SK-N-SH (cell line): Measurements from ENCODE around the gene AKAP6. TPM values are rescaled to one million over a fixed set of nuclear protein-coding genes. Genes with fewer than 3 reads are reported as not detected.

ENCODE experiments used
- CTCF ChIA-PET: fragments of 300-600, 350-600 bp; formaldehyde crosslinking; extraction: SDS; loops from one replicate; lab custom pipeline; 2021; lab: Yijun Ruan, JAX
- POLR2A ChIA-PET: fragments of 350-600 bp; sonication (Branson Sonifier 250); formaldehyde crosslinking; extraction: SDS; loops from one replicate; lab custom pipeline; 2020; ENCODE audit warnings: antibody characterized with exemption, inconsistent platforms; lab: Yijun Ruan, JAX
- DNase-seq: peaks from one replicate; pipeline ENCODE4 v3.0.0; 2012
- H2AFZ ChIP-seq: fragments of 200-600 bp; sonication (generic); 2 replicates; pipeline ENCODE4 v1.8.1; 2016; ENCODE audit warnings: antibody characterized with exemption, mild to moderate bottlenecking, low read depth
- H3F3A ChIP-seq: fragments of 200-600 bp; sonication (generic); replicated peaks from 2 replicates; pipeline ENCODE3; 2016; ENCODE audit warnings: antibody characterized with exemption, mild to moderate bottlenecking; ENCODE audit not compliant: insufficient read depth
- H3K27ac ChIP-seq, 2 experiments: fragments of 200-500 bp in 1 of 2; fragments of 200-600 bp in 1 of 2; sonication (Bioruptor generic) in 1 of 2; sonication (generic), shearing (Covaris generic) in 1 of 2; 2 replicates each; pipeline versions ENCODE4 v1.5.1 to v1.6.1; 2014 to 2016; ENCODE audit warnings: low read depth in 2 of 2, inconsistent platforms in 1 of 2, low read length in 1 of 2, mild to moderate bottlenecking in 1 of 2, mixed read lengths in 1 of 2
- H3K27me3 ChIP-seq: fragments of 200-600 bp; sonication (generic), shearing (Covaris generic); 2 replicates; pipeline ENCODE4 v1.6.1; 2016; ENCODE audit warnings: mixed run types; ENCODE audit not compliant: insufficient read depth
- H3K36me3 ChIP-seq, 2 experiments: fragments of 200-500 bp in 1 of 2; fragments of 200-600 bp in 1 of 2; sonication (Bioruptor generic) in 1 of 2; sonication (generic) in 1 of 2; replicated peaks in 1 of 2; 2 replicates each; pipeline versions ENCODE3 to v1.5.1; 2014 to 2016; ENCODE audit warnings: low read length in 1 of 2, mild to moderate bottlenecking in 1 of 2; ENCODE audit not compliant: insufficient read depth in 2 of 2, control insufficient read depth in 1 of 2
- H3K4me1 ChIP-seq, 2 experiments: fragments of 200-500 bp in 1 of 2; fragments of 200-600 bp in 1 of 2; sonication (Bioruptor generic) in 1 of 2; sonication (generic), shearing (Covaris generic) in 1 of 2; 2 replicates each; pipeline versions ENCODE4 v1.5.1 to v1.6.1; 2014 to 2016; ENCODE audit warnings: low read depth in 1 of 2, low read length in 1 of 2, mixed run types in 1 of 2; ENCODE audit not compliant: insufficient read depth in 2 of 2, control insufficient read depth in 1 of 2
- H3K4me2 ChIP-seq: fragments of 200-600 bp; sonication (generic), shearing (Covaris generic); 2 replicates; pipeline ENCODE4 v1.6.1; 2017; ENCODE audit warnings: mixed run types
- H3K4me3 ChIP-seq, 2 experiments: fragments of 200-500 bp in 1 of 2; fragments of 200-600 bp in 1 of 2; sonication (Bioruptor generic) in 1 of 2; sonication (generic), shearing (Covaris generic) in 1 of 2; 2 replicates each; pipeline versions ENCODE4 v1.5.1 to v1.8.1; 2014 to 2016; ENCODE audit warnings: low read depth in 2 of 2, inconsistent platforms in 1 of 2, low read length in 1 of 2, mild to moderate bottlenecking in 1 of 2, mixed read lengths in 1 of 2, moderate library complexity in 1 of 2
- H3K79me2 ChIP-seq: fragments of 200-600 bp; sonication (generic); 2 replicates; pipeline ENCODE4 v1.8.1; 2017; ENCODE audit warnings: mild to moderate bottlenecking; ENCODE audit not compliant: insufficient read depth
- H3K9ac ChIP-seq: fragments of 200-600 bp; sonication (generic); 2 replicates; pipeline ENCODE4 v1.6.1; 2017; ENCODE audit warnings: mixed run types
- H3K9me2 ChIP-seq: fragments of 200-600 bp; sonication (generic); 2 replicates; pipeline ENCODE4 v1.6.1; 2017; ENCODE audit warnings: mixed run types
- H3K9me3 ChIP-seq: fragments of 200-600 bp; sonication (generic); 2 replicates; pipeline ENCODE4 v1.6.1; 2017; ENCODE audit warnings: mixed run types, mild to moderate bottlenecking, moderate library complexity
- H4K20me1 ChIP-seq: fragments of 200-600 bp; sonication (generic); 2 replicates; pipeline ENCODE4 v1.6.1; 2017; ENCODE audit warnings: mild to moderate bottlenecking, mixed run types; ENCODE audit not compliant: insufficient read depth
- ELF1 ChIP-seq: IDR thresholded peaks from 2 replicates; pipeline ENCODE4 v1.4.0; 2012
- EP300 ChIP-seq, 2 experiments: IDR thresholded peaks; 2 replicates each; pipeline versions ENCODE4 v1.4.0 to v1.6.1; 2012; ENCODE audit warnings: borderline replicate concordance in 1 of 2, low read depth in 1 of 2, low read length in 1 of 2
- EZH2phosphoT487 ChIP-seq: fragments of 200-600 bp; sonication (generic); IDR thresholded peaks from 2 replicates; pipeline ENCODE4 v1.6.1; 2017; ENCODE audit warnings: low read depth, mixed run types, mild to moderate bottlenecking, antibody characterized with exemption, moderate library complexity, borderline replicate concordance
- FOSL2 ChIP-seq: IDR thresholded peaks from 2 replicates; pipeline ENCODE4 v1.4.0; 2012; ENCODE audit warnings: low read depth, mild to moderate bottlenecking, moderate library complexity, borderline replicate concordance
- FOXJ3 ChIP-seq: sonication (generic); formaldehyde crosslinking; IDR thresholded peaks from 2 replicates; pipeline ENCODE4 v1.5.1; 2020; ENCODE audit warnings: mild to moderate bottlenecking, missing genetic modification reagents
- FOXM1 ChIP-seq: IDR thresholded peaks from 2 replicates; pipeline ENCODE4 v1.4.0; 2012; ENCODE audit warnings: low read depth, mild to moderate bottlenecking
- GATA2 ChIP-seq: sonication (generic); formaldehyde crosslinking; IDR thresholded peaks from 2 replicates; pipeline ENCODE4 v1.5.0; 2020; ENCODE audit warnings: mild to moderate bottlenecking, missing genetic modification reagents
- MEF2A ChIP-seq: IDR thresholded peaks from 2 replicates; pipeline ENCODE4 v1.4.0; 2012; ENCODE audit warnings: low read depth, borderline replicate concordance
- MXI1 ChIP-seq: IDR thresholded peaks from 2 replicates; pipeline ENCODE4 v1.6.1; 2012; ENCODE audit warnings: mild to moderate bottlenecking, low read depth, low read length, improper control_type of control experiment
- NFIC ChIP-seq: IDR thresholded peaks from 2 replicates; pipeline ENCODE4 v1.4.0; 2012; ENCODE audit warnings: borderline replicate concordance
- NRF1 ChIP-seq: IDR thresholded peaks from 2 replicates; pipeline ENCODE4 v1.6.1; 2012; ENCODE audit warnings: low read depth, mild to moderate bottlenecking, low read length
- POLR2AphosphoS5 ChIP-seq: IDR thresholded peaks from 2 replicates; pipeline ENCODE4 v1.6.1; 2012; ENCODE audit warnings: low read depth, low read length
- RCOR1 ChIP-seq: fragments of 150-350 bp; IDR thresholded peaks from 2 replicates; pipeline ENCODE4 v1.6.1; 2017; ENCODE audit warnings: antibody characterized with exemption, low read length
- RXRA ChIP-seq: IDR thresholded peaks from 2 replicates; pipeline ENCODE4 v1.4.0; 2012; ENCODE audit warnings: low read depth, mild to moderate bottlenecking, borderline replicate concordance
- SIN3A ChIP-seq: IDR thresholded peaks from 2 replicates; pipeline ENCODE4 v1.6.1; 2012; ENCODE audit warnings: low read depth, mild to moderate bottlenecking, low read length, moderate library complexity, borderline replicate concordance
- TAF1 ChIP-seq: IDR thresholded peaks from 2 replicates; pipeline ENCODE4 v1.6.1; 2012; ENCODE audit warnings: low read depth, mild to moderate bottlenecking, low read length, moderate library complexity, borderline replicate concordance
- YY1 ChIP-seq: IDR thresholded peaks from 2 replicates; pipeline ENCODE4 v1.4.0; 2012; ENCODE audit warnings: low read depth, mild to moderate bottlenecking
- WGBS: methylation state at CpG from one replicate; pipeline ENCODE4 v1.1.6; 2017; ENCODE audit warnings: low lambda C conversion rate; 5-methylcytosine and 5-hydroxymethylcytosine counted together
- polyA plus RNA-seq, 3 experiments: library from polyadenylated mRNA; depleted of rRNA; stranded (reverse); fragments of >200 nt; gene quantifications; 2 replicates each; pipeline ENCODE4 v1.2.3, GENCODE V29; 2012
- TF ChIP-seq, protein P1 (sequence below): fragments of 150-350 bp; IDR thresholded peaks from 2 replicates; pipeline ENCODE4 v1.6.1; 2017; ENCODE audit warnings: antibody characterized with exemption, low read length, low read depth, borderline replicate concordance
- TF ChIP-seq, protein P2 (sequence below): fragments of 200-600 bp; sonication (generic); IDR thresholded peaks from 2 replicates; pipeline ENCODE4 v1.6.1; 2017; ENCODE audit warnings: antibody characterized with exemption, mild to moderate bottlenecking, moderate library complexity
- TF ChIP-seq, protein P3 (sequence below): IDR thresholded peaks from 2 replicates; pipeline ENCODE4; 2012
- TF ChIP-seq, protein P4 (sequence below): IDR thresholded peaks from 2 replicates; pipeline ENCODE4 v1.4.0; 2012; ENCODE audit warnings: low read depth, borderline replicate concordance
- TF ChIP-seq, protein P5 (sequence below): fragments of 150-350 bp; IDR thresholded peaks from 2 replicates; pipeline ENCODE4 v1.6.1; 2016; ENCODE audit warnings: mild to moderate bottlenecking, low read depth, low read length

Gene AKAP6
- polyA plus RNA-seq, 1 of the 3 experiments (the other 2 are of a cell fraction) = 1.7 TPM

DNA sequence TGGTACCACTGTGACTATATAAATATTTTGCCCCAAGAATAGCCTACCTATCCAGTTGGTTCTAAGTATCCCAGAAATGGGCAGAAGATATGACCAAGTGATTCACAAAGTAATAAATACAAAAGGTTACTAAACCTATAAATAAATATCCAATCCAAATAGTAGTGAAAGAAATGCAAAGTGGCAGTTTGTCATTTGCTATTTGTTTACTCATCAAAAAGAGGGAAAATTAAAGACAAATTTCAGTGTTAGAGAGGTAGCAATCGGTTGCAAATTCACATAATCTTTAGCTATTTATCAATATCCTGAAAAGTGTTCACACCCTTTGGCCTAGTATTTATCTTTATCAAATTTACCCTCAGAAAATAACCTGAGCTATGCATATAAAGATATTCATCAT is 473.2 kb downstream of the AKAP6 start:
- Histone ChIP-seq H3K4me2 (no peak overlapping the region), H3K9me2 (no peaks in the 10 kb centered on the region), H2AFZ (no peak overlapping the region), H3K27me3 (no peaks in the 10 kb centered on the region), H4K20me1 (no peaks in the 10 kb centered on the region), H3K9ac (no peak overlapping the region), H3K36me3 (peaks cover 0 to 9% of the 10 kb centered on the region in 2 experiments), H3K27ac (no peak overlapping the region), H3K9me3 (peaks cover 19% of the 10 kb centered on the region; the same call in 1 of the 2 replicates)
- CTCF ChIA-PET = no interaction called here
- no peak for DNase-seq
- TF ChIP-seq FOSL2 (no peak), MXI1 (no peak), EZH2phosphoT487 (no peak), GATA2 (CRISPR knock-in tag) (no peak), RCOR1 (no peak), SIN3A (no peak), ELF1 (no peak), NRF1 (no peak), FOXJ3 (no peak), NFIC (no peak), RXRA (no peak), POLR2AphosphoS5 (no peak)
- TF ChIP-seq, protein P1, sequence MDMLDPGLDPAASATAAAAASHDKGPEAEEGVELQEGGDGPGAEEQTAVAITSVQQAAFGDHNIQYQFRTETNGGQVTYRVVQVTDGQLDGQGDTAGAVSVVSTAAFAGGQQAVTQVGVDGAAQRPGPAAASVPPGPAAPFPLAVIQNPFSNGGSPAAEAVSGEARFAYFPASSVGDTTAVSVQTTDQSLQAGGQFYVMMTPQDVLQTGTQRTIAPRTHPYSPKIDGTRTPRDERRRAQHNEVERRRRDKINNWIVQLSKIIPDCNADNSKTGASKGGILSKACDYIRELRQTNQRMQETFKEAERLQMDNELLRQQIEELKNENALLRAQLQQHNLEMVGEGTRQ = no peak
- TF ChIP-seq, protein P2, sequence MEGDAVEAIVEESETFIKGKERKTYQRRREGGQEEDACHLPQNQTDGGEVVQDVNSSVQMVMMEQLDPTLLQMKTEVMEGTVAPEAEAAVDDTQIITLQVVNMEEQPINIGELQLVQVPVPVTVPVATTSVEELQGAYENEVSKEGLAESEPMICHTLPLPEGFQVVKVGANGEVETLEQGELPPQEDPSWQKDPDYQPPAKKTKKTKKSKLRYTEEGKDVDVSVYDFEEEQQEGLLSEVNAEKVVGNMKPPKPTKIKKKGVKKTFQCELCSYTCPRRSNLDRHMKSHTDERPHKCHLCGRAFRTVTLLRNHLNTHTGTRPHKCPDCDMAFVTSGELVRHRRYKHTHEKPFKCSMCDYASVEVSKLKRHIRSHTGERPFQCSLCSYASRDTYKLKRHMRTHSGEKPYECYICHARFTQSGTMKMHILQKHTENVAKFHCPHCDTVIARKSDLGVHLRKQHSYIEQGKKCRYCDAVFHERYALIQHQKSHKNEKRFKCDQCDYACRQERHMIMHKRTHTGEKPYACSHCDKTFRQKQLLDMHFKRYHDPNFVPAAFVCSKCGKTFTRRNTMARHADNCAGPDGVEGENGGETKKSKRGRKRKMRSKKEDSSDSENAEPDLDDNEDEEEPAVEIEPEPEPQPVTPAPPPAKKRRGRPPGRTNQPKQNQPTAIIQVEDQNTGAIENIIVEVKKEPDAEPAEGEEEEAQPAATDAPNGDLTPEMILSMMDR = no peak
- TF ChIP-seq, protein P3, sequence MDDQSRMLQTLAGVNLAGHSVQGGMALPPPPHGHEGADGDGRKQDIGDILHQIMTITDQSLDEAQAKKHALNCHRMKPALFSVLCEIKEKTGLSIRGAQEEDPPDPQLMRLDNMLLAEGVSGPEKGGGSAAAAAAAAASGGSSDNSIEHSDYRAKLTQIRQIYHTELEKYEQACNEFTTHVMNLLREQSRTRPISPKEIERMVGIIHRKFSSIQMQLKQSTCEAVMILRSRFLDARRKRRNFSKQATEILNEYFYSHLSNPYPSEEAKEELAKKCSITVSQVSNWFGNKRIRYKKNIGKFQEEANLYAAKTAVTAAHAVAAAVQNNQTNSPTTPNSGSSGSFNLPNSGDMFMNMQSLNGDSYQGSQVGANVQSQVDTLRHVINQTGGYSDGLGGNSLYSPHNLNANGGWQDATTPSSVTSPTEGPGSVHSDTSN = no peak
- TF ChIP-seq, all 33 proteins: peak for 0
- H3K4me3 ChIP-seq = no peak overlapping the region
- POLR2A ChIA-PET = no interaction called here
- WGBS = 63% methylated on average over 1 of the region's 1 CpG
- no peaks in the 10 kb centered on the region for H3K4me1 ChIP-seq
- no peaks in the 10 kb centered on the region for H3F3A ChIP-seq
- no peaks in the 10 kb centered on the region for H3K79me2 ChIP-seq

DNA sequence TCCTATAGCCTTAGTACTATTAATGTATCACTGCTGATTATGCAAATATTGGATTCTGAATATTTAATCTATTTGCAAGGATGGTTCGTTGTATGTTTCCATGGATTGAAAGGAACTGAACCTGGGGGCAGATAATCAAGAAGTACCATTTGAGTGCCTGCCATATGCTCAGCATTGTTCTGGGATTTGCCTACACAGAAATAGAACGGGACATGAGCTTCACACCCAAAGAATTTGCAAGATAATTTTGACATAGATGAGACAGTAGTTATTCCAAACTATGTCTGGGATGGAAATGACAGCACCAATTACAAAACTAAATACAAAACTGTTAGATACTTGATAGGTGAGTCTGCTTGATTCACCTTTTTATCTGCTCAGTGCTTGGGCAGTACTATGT is 476.9 kb downstream of the AKAP6 start:
- Histone ChIP-seq H3K4me1 (no peaks in the 10 kb centered on the region), H3K27ac (no peak overlapping the region), H3K36me3 (peaks cover 0 to 9% of the 10 kb centered on the region in 2 experiments), H3K9ac (no peak overlapping the region), H3K4me2 (no peak overlapping the region), H3K79me2 (no peaks in the 10 kb centered on the region), H3K4me3 (no peak overlapping the region), H2AFZ (no peak overlapping the region), H4K20me1 (no peaks in the 10 kb centered on the region), H3F3A (no peaks in the 10 kb centered on the region), H3K9me2 (no peaks in the 10 kb centered on the region), H3K9me3 (peaks cover 19% of the 10 kb centered on the region; the same call in 1 of the 2 replicates), H3K27me3 (no peaks in the 10 kb centered on the region)
- WGBS = 44% methylated on average over 2 of the region's 2 CpGs
- CTCF ChIA-PET = no interaction called here
- POLR2A ChIA-PET = no interaction called here
- DNase-seq = no peak
- TF ChIP-seq FOXM1 = no peak
- TF ChIP-seq, protein P4, sequence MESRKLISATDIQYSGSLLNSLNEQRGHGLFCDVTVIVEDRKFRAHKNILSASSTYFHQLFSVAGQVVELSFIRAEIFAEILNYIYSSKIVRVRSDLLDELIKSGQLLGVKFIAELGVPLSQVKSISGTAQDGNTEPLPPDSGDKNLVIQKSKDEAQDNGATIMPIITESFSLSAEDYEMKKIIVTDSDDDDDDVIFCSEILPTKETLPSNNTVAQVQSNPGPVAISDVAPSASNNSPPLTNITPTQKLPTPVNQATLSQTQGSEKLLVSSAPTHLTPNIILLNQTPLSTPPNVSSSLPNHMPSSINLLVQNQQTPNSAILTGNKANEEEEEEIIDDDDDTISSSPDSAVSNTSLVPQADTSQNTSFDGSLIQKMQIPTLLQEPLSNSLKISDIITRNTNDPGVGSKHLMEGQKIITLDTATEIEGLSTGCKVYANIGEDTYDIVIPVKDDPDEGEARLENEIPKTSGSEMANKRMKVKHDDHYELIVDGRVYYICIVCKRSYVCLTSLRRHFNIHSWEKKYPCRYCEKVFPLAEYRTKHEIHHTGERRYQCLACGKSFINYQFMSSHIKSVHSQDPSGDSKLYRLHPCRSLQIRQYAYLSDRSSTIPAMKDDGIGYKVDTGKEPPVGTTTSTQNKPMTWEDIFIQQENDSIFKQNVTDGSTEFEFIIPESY = no peak
- TF ChIP-seq, protein P5, sequence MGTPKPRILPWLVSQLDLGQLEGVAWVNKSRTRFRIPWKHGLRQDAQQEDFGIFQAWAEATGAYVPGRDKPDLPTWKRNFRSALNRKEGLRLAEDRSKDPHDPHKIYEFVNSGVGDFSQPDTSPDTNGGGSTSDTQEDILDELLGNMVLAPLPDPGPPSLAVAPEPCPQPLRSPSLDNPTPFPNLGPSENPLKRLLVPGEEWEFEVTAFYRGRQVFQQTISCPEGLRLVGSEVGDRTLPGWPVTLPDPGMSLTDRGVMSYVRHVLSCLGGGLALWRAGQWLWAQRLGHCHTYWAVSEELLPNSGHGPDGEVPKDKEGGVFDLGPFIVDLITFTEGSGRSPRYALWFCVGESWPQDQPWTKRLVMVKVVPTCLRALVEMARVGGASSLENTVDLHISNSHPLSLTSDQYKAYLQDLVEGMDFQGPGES = no peak
- TF ChIP-seq, protein P3 = no peak
- no peak for TF ChIP-seq YY1
- TF ChIP-seq MEF2A = no peak
- no peak for TF ChIP-seq EP300 (IDR thresholded peaks at IDR 0.05; ENCODE audit: borderline replicate concordance in 1 of 2, low read depth in 1 of 2, low read length in 1 of 2)
- TF ChIP-seq TAF1 = no peak
